Ovary (tissue), 10 donors: Measurements from ENCODE around the gene SUMO1. TPM values are rescaled to one million over a fixed set of nuclear protein-coding genes. Genes with fewer than 3 reads are reported as not detected.
A peak's percentile ranks its signal among the peaks of the same experiment; 100 is the strongest.
"Not testable (repeated sequence)": the region's sequence is repeated elsewhere in the genome, so short reads cannot be mapped to it uniquely, and the experiment has no call there.

Experiments
- DNase-seq, 5 donors: peaks; one replicate each; pipeline ENCODE4 v3.0.0-alpha.2; 2019 to 2020
- H3K27ac ChIP-seq, 2 donors: fragments of 200-600 bp; one replicate each; pipeline versions ENCODE4 v1.5.1 to v1.8.0; 2019 to 2022
- H3K27me3 ChIP-seq: fragments of 200-600 bp; one replicate; pipeline ENCODE4 v1.8.0; 2022
- H3K36me3 ChIP-seq: fragments of 200-600 bp; sonication (generic); one replicate; pipeline ENCODE4 v1.5.1; 2019
- H3K4me1 ChIP-seq: one replicate; pipeline ENCODE4 v1.8.1; 2013; ENCODE audit warnings: mild to moderate bottlenecking, moderate library complexity; ENCODE audit not compliant: insufficient read depth
- H3K4me3 ChIP-seq: fragments of 200-600 bp; sonication (generic); one replicate; pipeline ENCODE4 v1.5.1; 2017
- H3K9me3 ChIP-seq, 2 donors: fragments of 200-600 bp in 1 of 2; sonication (generic) in 1 of 2; one replicate each; pipeline versions ENCODE4 v1.5.1 to v1.8.1; 2013 to 2019; ENCODE audit warnings: mild to moderate bottlenecking in 1 of 2, moderate library complexity in 1 of 2
- CTCF ChIP-seq, 3 donors: fragments of 450-650 bp in 2 of 3; fragments of 200-600 bp in 1 of 3; IDR thresholded peaks; one replicate each; pipeline versions ENCODE4 v1.5.1 to v1.8.0; 2016 to 2022; ENCODE audit warnings: antibody characterized with exemption in 3 of 3, mild to moderate bottlenecking in 1 of 3
- EP300 ChIP-seq: sonication (generic); formaldehyde crosslinking; IDR thresholded peaks from one replicate; pipeline ENCODE4 v1.6.1; 2017; ENCODE audit warnings: antibody characterized with exemption
- POLR2A ChIP-seq: fragments of 450-650 bp; IDR thresholded peaks from one replicate; pipeline ENCODE4 v1.6.1; 2017; ENCODE audit warnings: antibody characterized with exemption, mild to moderate bottlenecking, moderate library complexity
- WGBS, 3 donors: extraction: QIAGEN DNeasy Blood & Tissue Kit in 1 of 3; methylation state at CpG; one replicate each; pipeline versions ENCODE4 v1.1.5 to v1.1.7; 2013 to 2017; 5-methylcytosine and 5-hydroxymethylcytosine counted together
- intact Hi-C, 4 donors: fragments of 100-400 bp; cut with DNase I; formaldehyde crosslinking; loops; one replicate each; pipeline versions ENCODE4 v1.11.0 to v1.15.1; 2022 to 2023
- long read RNA-seq, 3 donors: library from polyadenylated mRNA in 2 of 3; unstranded in 2 of 3; transcript quantifications; one replicate each; pipeline ENCODE4 v2.0.0 and lab custom pipeline, GENCODE V29; 2021 to 2026
- polyA plus RNA-seq, 2 donors: library from polyadenylated mRNA; stranded (reverse); fragments of 200-250 nt in 1 of 2; fragments of 350-450 nt in 1 of 2; fragmentation: Illumina TruSeq in 1 of 2; extraction: RNeasy Lipid Tissue Mini Kit (QIAGEN cat#74804) in 1 of 2; gene quantifications; one replicate each; pipeline ENCODE4 v1.2.3, GENCODE V29; 2013 to 2014
- total RNA-seq, 7 donors: library from RNA; depleted of rRNA in 2 of 7; stranded (reverse); fragments of >200 nt in 2 of 7; fragmentation: NEBNext Ultra II Directional in 3 of 7; extraction: Animal tissue kit (Norgen Biotek cat#: 25700) in 3 of 7; gene quantifications; one replicate each; pipeline versions ENCODE4 v1.1.0 to v1.2.4, GENCODE V29; 2016 to 2023
- donor health status: DM: no; HTN: no; CAD: no; lungs with moderate emphysema.
- donor health status: DM: no; HTN: no; CAD: no.
- donor health status: Bipolar disorder and iron deficiency.
- donor health status: DM: yes; HTN: yes; CAD: no.
- donor health status: DM: no; HTN: no; CAD: no.
- donor health status: DM: yes; HTN: yes; CAD: no.

SUMO1 gene
- 10 to 100 TPM; 41.7 to 71.6 (median 61.4) TPM for total RNA-seq
- 10 to 100 TPM; 67.1 to 97.0 TPM for polyA plus RNA-seq
- long read RNA-seq, donor 1, transcript SUMO1-203 (5 exons, 1,536 nt) = major isoform, 193 of 214 reads
- long read RNA-seq, donor 1, transcript SUMO1-205 (5 exons, 534 nt) = minor isoform, 5 of 214 reads
- long read RNA-seq, donor 1, partial matches to known transcripts = 2 of 214 reads
- long read RNA-seq, donor 1, other reads (novel, unspliced or antisense) = 9 of 214 reads
- long read RNA-seq, donor 2, transcript SUMO1-202 (6 exons, 1,071 nt) = minor isoform, 9 of 131 reads
- long read RNA-seq, donor 2, transcript SUMO1-203 (5 exons, 1,536 nt) = major isoform, 116 of 131 reads
- long read RNA-seq, donor 2, partial matches to known transcripts = 0 of 131 reads
- long read RNA-seq, donor 2, other reads (novel, unspliced or antisense) = 0 of 131 reads
- long read RNA-seq, donor 3, transcript SUMO1-203 (5 exons, 1,536 nt) = major isoform, 73 of 81 reads
- long read RNA-seq, donor 3, partial matches to known transcripts = 1 of 81 reads
- long read RNA-seq, donor 3, other reads (novel, unspliced or antisense) = 4 of 81 reads

- WGBS, 3 donors = 1 to 2% (median 2%) methylated on average over 46 to 54 of the region's 54 CpGs
- H3K27ac ChIP-seq = peak within 1 kb of the TSS; percentile 90 to 96
- peaks cover 6% of the 10 kb centered on the region for H3K4me1 ChIP-seq
- intact Hi-C loops = no loop called here
- peak within 1 kb of the TSS; percentile 97 for H3K4me3 ChIP-seq
- no peaks in the 10 kb centered on the region for H3K27me3 ChIP-seq
- H3K9me3 ChIP-seq = no peaks in the 10 kb centered on the region
- DNase-seq = peak; percentile 87 to 90 (median 89)
- no peaks in the 10 kb centered on the region for H3K36me3 ChIP-seq
- TF ChIP-seq EP300 (no peak), CTCF (IDR thresholded peaks at IDR 0.05) (no peak), POLR2A (peak; percentile 70)
These were observed at the start of gene SUMO1 for GRCh38 chr2:202238234-202239197. TSS of gene SUMO1 (minus strand) at chr2:202238597. CDS start at chr2:202238451, 146 bp downstream.

- Histone ChIP-seq H3K4me3 (no peak overlapping the region), H3K36me3 (no peaks in the 10 kb centered on the region), H3K27me3 (no peaks in the 10 kb centered on the region), H3K27ac (no peak overlapping the region), H3K9me3 (no peaks in the 10 kb centered on the region), H3K4me1 (no peaks in the 10 kb centered on the region)
- no peak for TF ChIP-seq CTCF (IDR thresholded peaks at IDR 0.05)
- no peak for TF ChIP-seq EP300
- TF ChIP-seq POLR2A = no peak
- no peak for DNase-seq
- intact Hi-C loops = no loop called here
These were observed 48.2 kb upstream of the SUMO1 start for GRCh38 chr2:202286595-202286994.

- Histone ChIP-seq H3K9me3 (no peaks in the 10 kb centered on the region), H3K27ac (no peak overlapping the region), H3K27me3 (no peaks in the 10 kb centered on the region), H3K4me3 (no peak overlapping the region), H3K36me3 (no peaks in the 10 kb centered on the region), H3K4me1 (no peaks in the 10 kb centered on the region)
- TF ChIP-seq POLR2A = no peak
- no peak for TF ChIP-seq CTCF (IDR thresholded peaks at IDR 0.05)
- no peak for TF ChIP-seq EP300
- DNase-seq = no peak
- 15 to 29% (median 23%) methylated on average over 1 of the region's 1 CpG for WGBS, 3 donors
- intact Hi-C loops = no loop called here
These were observed 40.5 kb upstream of the SUMO1 start for GRCh38 chr2:202278944-202279343.

GRCh38 chr2:202278036-202278760 is 39.8 kb upstream of the SUMO1 start:
- Histone ChIP-seq H3K4me1 (no peaks in the 10 kb centered on the region), H3K4me3 (no peak overlapping the region), H3K36me3 (no peaks in the 10 kb centered on the region), H3K27me3 (no peaks in the 10 kb centered on the region), H3K27ac (no peak overlapping the region), H3K9me3 (no peaks in the 10 kb centered on the region)
- WGBS, 3 donors = 63 to 68% (median 67%) methylated on average over 6 of the region's 6 CpGs
- intact Hi-C loops = no loop called here
- DNase-seq = no peak
- TF ChIP-seq CTCF (IDR thresholded peaks at IDR 0.05) (no peak), POLR2A (no peak), EP300 (no peak)

GRCh38 chr2:202276078-202276720 is 37.8 kb upstream of the SUMO1 start:
- intact Hi-C loops, H3K27me3 ChIP-seq, H3K4me3 ChIP-seq, H3K36me3 ChIP-seq, H3K27ac ChIP-seq, H3K9me3 ChIP-seq, H3K4me1 ChIP-seq, DNase-seq: not testable (repeated sequence)
- 84 to 94% (median 91%) methylated on average over 11 of the region's 11 CpGs for WGBS, 3 donors
